H1 (cell line): ENCODE measurements around the gene NPIPA8. TPM values are rescaled to one million over a fixed set of nuclear protein-coding genes. Genes with fewer than 3 reads are reported as not detected.
"Not testable (repeated sequence)": the region's sequence is repeated elsewhere in the genome, so short reads cannot be mapped to it uniquely, and the experiment has no call there.

Experiments
- CTCF ChIA-PET: fragments of 300-600 bp; sonication (Branson Sonifier 250); formaldehyde crosslinking; loops from one replicate; lab custom pipeline; 2021; ENCODE audit not compliant: partially characterized antibody; lab: Charles Lee
- POLR2A ChIA-PET: fragments of 300-600 bp; sonication (Branson Sonifier 250); formaldehyde crosslinking; loops from one replicate; lab custom pipeline; 2021; ENCODE audit warnings: inconsistent platforms; ENCODE audit not compliant: partially characterized antibody; lab: Charles Lee
- DNase-seq, 2 experiments: peaks; one replicate each; pipeline versions ENCODE4 v3.0.0 to v3.0.0-alpha.2; 2010 to 2022; ENCODE audit warnings: low spot score in 2 of 2, low read depth in 1 of 2, mixed read lengths in 1 of 2
- FAIRE-seq: peaks from 2 replicates; lab custom pipeline; 2011; peaks lifted over from hg19 to GRCh38; lab: Jason Lieb, UNC
- H2AFZ ChIP-seq: 2 replicates; pipeline ENCODE4 v1.8.1; 2012; ENCODE audit warnings: low read length, inconsistent platforms
- H2AK5ac ChIP-seq: 2 replicates; pipeline ENCODE4 v1.6.1; 2013; ENCODE audit warnings: low read depth, low read length
- H2BK120ac ChIP-seq: replicated peaks from 2 replicates; pipeline ENCODE3; 2013; ENCODE audit warnings: low read depth, low read length, inconsistent platforms
- H2BK12ac ChIP-seq: 2 replicates; pipeline ENCODE4 v1.6.1; 2013; ENCODE audit warnings: low read depth, low read length
- H2BK15ac ChIP-seq: 2 replicates; pipeline ENCODE4 v1.6.1; 2013; ENCODE audit warnings: low read length
- H2BK20ac ChIP-seq: 2 replicates; pipeline ENCODE4 v1.6.1; 2013; ENCODE audit warnings: low read length
- H2BK5ac ChIP-seq: 2 replicates; pipeline ENCODE4 v1.6.1; 2013; ENCODE audit warnings: low read depth, low read length
- H3K14ac ChIP-seq: 2 replicates; pipeline ENCODE4 v1.6.1; 2013; ENCODE audit warnings: inconsistent platforms; ENCODE audit not compliant: insufficient read length
- H3K18ac ChIP-seq: 2 replicates; pipeline ENCODE4 v1.6.1; 2013; ENCODE audit warnings: low read length; ENCODE audit errors: extremely low read depth
- H3K23ac ChIP-seq: 2 replicates; pipeline ENCODE4 v1.6.1; 2013; ENCODE audit warnings: inconsistent platforms; ENCODE audit not compliant: insufficient read length
- H3K23me2 ChIP-seq: 2 replicates; pipeline ENCODE4 v1.6.1; 2013; ENCODE audit warnings: low read depth, low read length
- H3K27ac ChIP-seq: 2 replicates; pipeline ENCODE4 v1.6.1; 2011; ENCODE audit warnings: low read depth, low read length, inconsistent platforms
- H3K27me3 ChIP-seq, 4 experiments: replicated peaks in 1 of 4; 1 replicate in 1 of 4; 2 replicates in 3 of 4; pipeline versions ENCODE4 v1.6.1 to v1.8.1; 2011 to 2013; ENCODE audit warnings: low read length in 3 of 4, mild to moderate bottlenecking in 3 of 4, inconsistent platforms in 2 of 4, mixed read lengths in 2 of 4, moderate library complexity in 1 of 4; ENCODE audit not compliant: control insufficient read depth in 3 of 4, insufficient read depth in 3 of 4; ENCODE audit errors: extremely low read depth in 1 of 4
- H3K36me3 ChIP-seq, 4 experiments: 2 replicates each; pipeline versions ENCODE4 v1.6.1 to v1.8.1; 2011 to 2013; ENCODE audit warnings: mild to moderate bottlenecking in 4 of 4, low read length in 3 of 4, moderate library complexity in 2 of 4, control low read depth in 1 of 4, inconsistent platforms in 1 of 4; ENCODE audit not compliant: insufficient read depth in 4 of 4, control insufficient read depth in 2 of 4
- H3K4ac ChIP-seq: replicated peaks from 2 replicates; pipeline ENCODE3; 2013; ENCODE audit warnings: low read length, low read depth, mixed read lengths, inconsistent platforms; ENCODE audit not compliant: insufficient read length
- H3K4me1 ChIP-seq, 4 experiments: replicated peaks in 1 of 4; 1 replicate in 1 of 4; 2 replicates in 3 of 4; pipeline versions ENCODE4 v1.6.1 to v1.8.1; 2011 to 2013; ENCODE audit warnings: low read length in 3 of 4, inconsistent platforms in 2 of 4, mixed read lengths in 1 of 4; ENCODE audit not compliant: insufficient read depth in 4 of 4, control insufficient read depth in 3 of 4
- H3K4me2 ChIP-seq, 2 experiments: 2 replicates each; pipeline versions ENCODE4 v1.6.1 to v1.8.1; 2011 to 2013; ENCODE audit warnings: low read depth in 2 of 2, low read length in 2 of 2, control low read depth in 1 of 2, inconsistent platforms in 1 of 2, mild to moderate bottlenecking in 1 of 2; ENCODE audit not compliant: insufficient read depth in 1 of 2
- H3K4me3 ChIP-seq, 4 experiments: fragments of 200-600, 300-600 bp in 1 of 4; sonication (generic), shearing (Covaris generic), sonication (Bioruptor Twin) in 1 of 4; 2 replicates each; pipeline versions ENCODE4 v1.5.1 to v1.8.1; 2011 to 2016; ENCODE audit warnings: low read length in 4 of 4, low read depth in 3 of 4, control low read depth in 2 of 4, inconsistent platforms in 2 of 4, mild to moderate bottlenecking in 2 of 4, mixed read lengths in 1 of 4, moderate library complexity in 1 of 4; ENCODE audit not compliant: insufficient read depth in 2 of 4; ENCODE audit errors: extremely low read depth in 1 of 4
- H3K56ac ChIP-seq: replicated peaks from 2 replicates; pipeline ENCODE3; 2013; ENCODE audit warnings: low read depth, mild to moderate bottlenecking, mixed read lengths, low read length, inconsistent platforms; ENCODE audit not compliant: insufficient read length
- H3K79me1 ChIP-seq: 2 replicates; pipeline ENCODE4 v1.6.1; 2013; ENCODE audit warnings: low read depth, low read length, control low read depth
- H3K79me2 ChIP-seq, 2 experiments: 2 replicates each; pipeline versions ENCODE4 v1.6.1 to v1.8.1; 2012 to 2013; ENCODE audit warnings: low read length in 2 of 2, mild to moderate bottlenecking in 2 of 2, inconsistent platforms in 1 of 2; ENCODE audit not compliant: insufficient read depth in 2 of 2, control insufficient read depth in 1 of 2
- H3K9ac ChIP-seq, 4 experiments: replicated peaks in 1 of 4; 1 replicate in 1 of 4; 2 replicates in 3 of 4; pipeline versions ENCODE4 v1.6.1 to v1.8.1; 2011 to 2013; ENCODE audit warnings: low read depth in 3 of 4, low read length in 3 of 4, control low read depth in 2 of 4, mild to moderate bottlenecking in 2 of 4, moderate library complexity in 2 of 4, inconsistent platforms in 1 of 4; ENCODE audit errors: extremely low read depth in 1 of 4
- H3K9me3 ChIP-seq, 2 experiments: 2 replicates each; pipeline versions ENCODE4 v1.6.1 to v1.8.1; 2012 to 2013; ENCODE audit warnings: mild to moderate bottlenecking in 2 of 2, moderate library complexity in 2 of 2, control low read depth in 1 of 2, inconsistent platforms in 1 of 2, low read depth in 1 of 2, low read length in 1 of 2, mixed read lengths in 1 of 2; ENCODE audit not compliant: insufficient read depth in 2 of 2
- H4K20me1 ChIP-seq, 2 experiments: replicated peaks in 1 of 2; 2 replicates each; pipeline versions ENCODE3 to v1.8.1; 2011 to 2013; ENCODE audit warnings: inconsistent platforms in 2 of 2, low read length in 2 of 2, mild to moderate bottlenecking in 1 of 2; ENCODE audit not compliant: insufficient read depth in 2 of 2, control insufficient read depth in 1 of 2
- H4K5ac ChIP-seq: 2 replicates; pipeline ENCODE4 v1.6.1; 2013; ENCODE audit warnings: low read length, low read depth, mixed read lengths, inconsistent platforms; ENCODE audit not compliant: insufficient read length
- H4K8ac ChIP-seq: 2 replicates; pipeline ENCODE4 v1.8.0; 2013; ENCODE audit warnings: mild to moderate bottlenecking, moderate library complexity, low read length, inconsistent platforms; ENCODE audit not compliant: insufficient read depth; ENCODE audit errors: extremely low read depth
- H4K91ac ChIP-seq: replicated peaks from 2 replicates; pipeline ENCODE3; 2013; ENCODE audit warnings: low read length, mixed read lengths, inconsistent platforms; ENCODE audit not compliant: insufficient read length
- WGBS, 2 experiments: shearing (Covaris generic) in 1 of 2; methylation state at CpG; one replicate each; pipeline versions ENCODE4 v1.1.6 to v1.1.7; 2013 to 2015; ENCODE audit warnings: low lambda C conversion rate in 2 of 2, mixed read lengths in 2 of 2, inconsistent platforms in 1 of 2, low coverage in 1 of 2, missing lambda C conversion rate in 1 of 2; ENCODE audit not compliant: insufficient replicate concordance in 2 of 2, insufficient coverage in 1 of 2, insufficient read length in 1 of 2; ENCODE audit errors: extremely low coverage in 1 of 2, missing lambda C conversion rate in 1 of 2; 5-methylcytosine and 5-hydroxymethylcytosine counted together
- polyA plus RNA-seq, 7 experiments: library from polyadenylated mRNA; depleted of rRNA in 3 of 7; stranded (reverse) in 5 of 7; unstranded in 2 of 7; fragments of >200 nt in 5 of 7; fragments of 200-250 nt in 2 of 7; gene quantifications; 1 replicate in 5 of 7; 2 replicates in 1 of 7; 4 replicates in 1 of 7; pipeline versions ENCODE4 v1.2.1 to v1.2.3, GENCODE V29; 2011 to 2013; ENCODE audit warnings: missing spikeins in 2 of 7, mixed read lengths in 2 of 7
- total RNA-seq: library from RNA; stranded (reverse); fragmentation: NEBNext Ultra II Directional; extraction: Animal tissue kit (Norgen Biotek cat#: 25700); gene quantifications from 2 replicates; pipeline ENCODE4 v1.2.1, GENCODE V29; 2021

The NPIPA8 gene
- total and polyA plus RNA-seq, 2 of the 8 experiments (the other 6 are each of a cell fraction or from before 2014, with no cell fraction given): 1.1 to 13.8 TPM

DNA sequence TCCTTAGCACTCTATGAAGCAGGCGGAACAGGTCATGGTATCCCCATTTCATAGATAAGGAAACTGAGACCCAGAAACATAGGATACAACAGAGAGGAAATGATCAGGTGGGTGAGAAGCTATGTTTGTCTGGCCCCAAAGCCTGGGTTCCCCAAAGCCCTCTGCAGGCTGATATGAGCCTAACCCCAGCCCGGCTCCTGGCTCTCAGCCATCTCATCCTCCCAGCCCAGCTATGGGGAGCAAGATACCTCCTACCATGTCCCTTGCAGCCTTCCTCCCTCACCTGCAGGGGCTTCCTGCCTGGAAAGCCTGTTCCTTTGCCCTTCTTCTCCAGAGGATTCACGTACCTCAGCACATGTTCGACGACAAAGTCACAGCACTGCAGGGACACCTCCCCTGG lies 30.5 kb downstream of the NPIPA8 start:
- H3K4me2 ChIP-seq, POLR2A ChIA-PET, H3K27ac ChIP-seq, H3K4ac ChIP-seq, DNase-seq, H3K23me2 ChIP-seq, FAIRE-seq, H3K9ac ChIP-seq, H4K20me1 ChIP-seq, H3K56ac ChIP-seq, H3K27me3 ChIP-seq, H2BK12ac ChIP-seq, H3K79me2 ChIP-seq, H3K36me3 ChIP-seq, H2AFZ ChIP-seq, H2BK5ac ChIP-seq, H2BK120ac ChIP-seq, H4K5ac ChIP-seq, H3K18ac ChIP-seq, H3K4me1 ChIP-seq, H3K23ac ChIP-seq, H3K14ac ChIP-seq, H2AK5ac ChIP-seq, H3K79me1 ChIP-seq, H2BK20ac ChIP-seq, CTCF ChIA-PET, H4K8ac ChIP-seq, H3K4me3 ChIP-seq, H4K91ac ChIP-seq, H3K9me3 ChIP-seq, H2BK15ac ChIP-seq: not testable (repeated sequence)
- 87% methylated on average over 3 of the region's 5 CpGs; no CpG with 5 or more reads in 1 of the 2 experiments for WGBS, 2 experiments

GRCh38 chr16:18303059-18303706 lies 33.4 kb downstream of the NPIPA8 start:
- H2AFZ ChIP-seq, H3K23ac ChIP-seq, DNase-seq, H3K4ac ChIP-seq, H4K20me1 ChIP-seq, H2BK120ac ChIP-seq, H3K27me3 ChIP-seq, CTCF ChIA-PET, H3K36me3 ChIP-seq, H4K91ac ChIP-seq, H3K4me1 ChIP-seq, H3K23me2 ChIP-seq, H3K14ac ChIP-seq, H2BK15ac ChIP-seq, FAIRE-seq, H3K4me3 ChIP-seq, H3K9ac ChIP-seq, H4K5ac ChIP-seq, H3K9me3 ChIP-seq, H4K8ac ChIP-seq, H3K79me1 ChIP-seq, H3K4me2 ChIP-seq, H2BK12ac ChIP-seq, H3K27ac ChIP-seq, H2BK20ac ChIP-seq, H2AK5ac ChIP-seq, H3K18ac ChIP-seq, H3K56ac ChIP-seq, H2BK5ac ChIP-seq, POLR2A ChIA-PET, H3K79me2 ChIP-seq: not testable (repeated sequence)
- WGBS, 2 experiments: no CpG with 5 or more reads among the region's 15 CpGs
